Measurements from ENCODE around the gene ZNF217.
"Not testable (repeated sequence)": the region's sequence is repeated elsewhere in the genome, so short reads cannot be mapped to it uniquely, and the experiment has no call there.

The ZNF217 gene

GRCh38 chr20:53574259-53574789 is 19.3 kb downstream of the ZNF217 start:
- H3K27ac Mint-ChIP-seq: no peak overlapping the region
- H3K4me1 Mint-ChIP-seq: peaks cover 82% of the 10 kb centered on the region
- no peak overlapping the region for H3K4me3 Mint-ChIP-seq
- H3K36me3 Mint-ChIP-seq: peaks cover 74% of the 10 kb centered on the region
- ATAC-seq: no peak
- no peaks in the 10 kb centered on the region for H3K9me3 Mint-ChIP-seq
- H3K27me3 Mint-ChIP-seq: no peaks in the 10 kb centered on the region

DNA sequence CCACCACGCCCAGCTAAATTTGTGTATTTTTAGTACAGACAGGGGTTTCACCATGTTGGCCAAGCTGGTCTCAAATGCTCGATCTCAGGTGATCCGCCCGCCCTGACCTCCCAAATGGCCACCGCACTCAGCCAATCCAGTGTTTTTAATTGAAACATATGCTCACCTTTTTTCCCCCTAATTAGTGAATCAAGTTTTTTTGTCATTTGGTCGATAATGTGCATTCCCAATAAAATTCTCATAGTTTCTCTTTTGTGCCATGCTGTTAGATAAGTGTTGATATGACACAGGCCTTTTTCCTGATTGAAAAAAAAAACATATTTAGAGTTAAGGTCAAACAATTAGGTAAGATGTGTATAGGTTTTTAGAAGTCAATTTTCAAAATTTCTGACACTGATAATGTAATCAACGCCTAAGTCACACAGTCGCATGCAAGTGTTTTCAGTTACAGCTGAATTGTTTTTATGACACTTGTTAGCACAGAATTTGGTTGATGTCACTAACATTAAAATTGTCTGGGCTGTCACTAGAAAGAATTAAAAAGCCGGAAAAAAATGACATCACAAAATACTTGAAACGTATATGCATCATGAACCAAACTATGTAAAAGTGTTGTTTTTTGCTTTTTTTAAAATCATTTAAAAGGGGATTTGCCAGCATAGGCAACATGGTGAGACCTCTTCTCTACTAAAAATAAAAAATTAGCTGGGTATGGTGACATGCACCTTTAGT is 21.9 kb downstream of the ZNF217 start:
- no peak for ATAC-seq
- Mint-ChIP-seq H3K27ac (peak overlapping the region; percentile 65), H3K4me3 (peak overlapping the region; percentile 2), H3K9me3 (no peaks in the 10 kb centered on the region), H3K4me1 (peaks cover 66% of the 10 kb centered on the region), H3K36me3 (peaks cover 75% of the 10 kb centered on the region), H3K27me3 (no peaks in the 10 kb centered on the region)

GRCh38 chr20:53570446-53571276 is 23.0 kb downstream of the ZNF217 start:
- no peak overlapping the region for H3K4me3 Mint-ChIP-seq
- peak overlapping the region; percentile 63 for H3K27ac Mint-ChIP-seq
- H3K27me3 Mint-ChIP-seq: no peaks in the 10 kb centered on the region
- peaks cover 58% of the 10 kb centered on the region for H3K4me1 Mint-ChIP-seq
- no peak for ATAC-seq
- H3K36me3 Mint-ChIP-seq: peaks cover 67% of the 10 kb centered on the region
- H3K9me3 Mint-ChIP-seq: no peaks in the 10 kb centered on the region

DNA sequence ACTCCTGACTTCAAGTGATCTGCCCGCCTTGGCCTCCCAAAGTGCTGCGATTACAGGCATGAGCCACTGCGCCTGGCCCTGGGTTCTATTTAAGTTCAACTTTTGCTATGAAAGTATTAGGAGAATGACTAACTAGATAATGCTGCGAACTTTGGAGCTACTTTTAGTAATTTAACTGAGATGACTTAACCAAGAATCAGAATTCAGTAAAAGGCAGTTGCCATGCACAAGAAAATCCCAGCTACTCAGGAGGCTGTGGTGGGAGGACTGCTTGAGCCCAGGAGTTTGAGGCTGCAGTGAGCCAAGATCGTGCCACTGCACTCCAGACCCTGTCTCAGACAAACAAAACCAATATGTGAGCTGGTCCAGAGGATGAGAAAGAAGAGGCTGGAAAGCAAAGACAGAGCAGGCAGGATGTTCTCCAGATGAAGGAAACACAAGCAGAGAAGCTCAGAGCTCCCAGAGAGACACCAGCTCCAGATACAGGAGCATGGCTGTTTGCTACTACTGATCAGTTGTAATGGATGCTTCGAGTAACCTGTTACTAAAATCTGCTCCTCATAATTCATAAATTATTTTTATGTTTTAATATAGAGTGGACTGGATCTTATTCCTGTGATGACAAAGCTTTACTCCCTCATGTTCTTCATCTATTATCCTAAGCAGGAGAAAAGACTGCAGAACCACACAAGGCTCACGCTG is 23.9 kb downstream of the ZNF217 start:
- H3K36me3 Mint-ChIP-seq: peaks cover 58% of the 10 kb centered on the region
- no peaks in the 10 kb centered on the region for H3K9me3 Mint-ChIP-seq

DNA sequence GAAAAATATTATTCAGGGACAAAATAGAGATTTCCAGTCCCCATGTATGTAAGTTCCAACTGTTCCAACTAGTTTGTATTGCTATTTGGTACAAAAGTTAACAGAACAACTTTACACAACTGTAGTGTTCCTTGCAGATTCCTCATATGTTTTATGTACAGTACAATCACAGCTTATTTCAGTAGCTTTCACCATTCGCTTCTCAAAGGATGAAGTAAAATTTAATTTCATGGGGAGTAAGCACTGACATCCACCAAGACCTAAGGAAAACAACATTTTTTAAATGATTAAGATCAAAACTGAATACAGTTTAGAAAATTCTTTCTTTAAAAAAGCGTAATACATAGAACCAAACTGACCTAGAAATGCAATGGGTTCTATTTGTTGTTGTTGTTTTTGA is 24.6 kb downstream of the ZNF217 start:
- ATAC-seq: no peak
- peaks cover 41% of the 10 kb centered on the region for H3K4me1 Mint-ChIP-seq
- peaks cover 51% of the 10 kb centered on the region for H3K36me3 Mint-ChIP-seq
- no peaks in the 10 kb centered on the region for H3K9me3 Mint-ChIP-seq
- no peaks in the 10 kb centered on the region for H3K27me3 Mint-ChIP-seq
- H3K27ac Mint-ChIP-seq: no peak overlapping the region
- H3K4me3 Mint-ChIP-seq: no peak overlapping the region

More for the DNA sequence above, 23.9 kb downstream of the ZNF217 start:
- no peaks in the 10 kb centered on the region for H3K27me3 Mint-ChIP-seq
- H3K4me3 Mint-ChIP-seq: no peak overlapping the region
- H3K27ac Mint-ChIP-seq: peak overlapping the region; percentile 63
- no peak for ATAC-seq
- H3K4me1 Mint-ChIP-seq: peaks cover 49% of the 10 kb centered on the region

GRCh38 chr20:53568351-53568750 is 25.3 kb downstream of the ZNF217 start:
- Mint-ChIP-seq H3K4me1 (peaks cover 35% of the 10 kb centered on the region), H3K27me3 (no peaks in the 10 kb centered on the region), H3K9me3 (no peaks in the 10 kb centered on the region), H3K36me3 (peaks cover 53% of the 10 kb centered on the region), H3K27ac (no peak overlapping the region), H3K4me3 (no peak overlapping the region)
- no peak for ATAC-seq

DNA sequence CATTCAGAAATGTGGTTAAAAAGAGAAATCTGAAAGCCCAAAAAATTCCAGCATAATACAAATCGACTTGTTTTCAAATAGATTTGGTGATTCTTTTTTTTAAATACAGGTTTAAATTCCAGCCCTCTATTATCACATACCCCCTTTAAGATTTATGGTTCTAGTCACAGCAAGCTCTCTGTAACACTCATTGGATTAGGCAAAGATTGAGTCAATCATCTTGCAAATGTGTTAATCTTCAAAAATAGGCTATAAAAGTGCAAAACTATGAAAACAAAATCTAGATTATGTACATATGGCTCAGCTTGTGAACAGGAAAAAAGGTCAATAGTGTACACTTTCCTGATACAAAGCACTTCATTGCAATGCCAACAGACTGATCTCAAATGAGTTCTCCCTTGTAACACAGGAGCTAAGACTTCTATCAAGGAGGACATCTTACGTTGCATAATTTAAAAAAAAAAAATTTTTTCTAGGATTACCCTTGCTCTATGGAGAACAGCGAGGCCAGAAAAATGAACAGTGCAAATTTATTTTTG is 26.2 kb downstream of the ZNF217 start:
- no peak for ATAC-seq
- H3K4me3 Mint-ChIP-seq: no peak overlapping the region
- H3K36me3 Mint-ChIP-seq: peaks cover 56% of the 10 kb centered on the region
- H3K27ac Mint-ChIP-seq: no peak overlapping the region
- H3K9me3 Mint-ChIP-seq: no peaks in the 10 kb centered on the region
- H3K4me1 Mint-ChIP-seq: peaks cover 29% of the 10 kb centered on the region
- H3K27me3 Mint-ChIP-seq: no peaks in the 10 kb centered on the region

- H3K36me3 Mint-ChIP-seq: peaks cover 48% of the 10 kb centered on the region
- not testable (repeated sequence) for H3K9me3 Mint-ChIP-seq
These were observed 27.0 kb downstream of the ZNF217 start for GRCh38 chr20:53566623-53567022.

GRCh38 chr20:53565254-53565653 is 28.4 kb downstream of the ZNF217 start:
- Mint-ChIP-seq H3K4me1 (peaks cover 11% of the 10 kb centered on the region), H3K27ac (no peak overlapping the region), H3K27me3 (no peaks in the 10 kb centered on the region), H3K4me3 (no peak overlapping the region), H3K9me3 (no peaks in the 10 kb centered on the region), H3K36me3 (peaks cover 42% of the 10 kb centered on the region)
- no peak for ATAC-seq

More at GRCh38 chr20:53566623-53567022, 27.0 kb downstream of the ZNF217 start:
- not testable (repeated sequence) for ATAC-seq, H3K27me3 Mint-ChIP-seq, H3K4me3 Mint-ChIP-seq, H3K27ac Mint-ChIP-seq
- peaks cover 22% of the 10 kb centered on the region for H3K4me1 Mint-ChIP-seq

DNA sequence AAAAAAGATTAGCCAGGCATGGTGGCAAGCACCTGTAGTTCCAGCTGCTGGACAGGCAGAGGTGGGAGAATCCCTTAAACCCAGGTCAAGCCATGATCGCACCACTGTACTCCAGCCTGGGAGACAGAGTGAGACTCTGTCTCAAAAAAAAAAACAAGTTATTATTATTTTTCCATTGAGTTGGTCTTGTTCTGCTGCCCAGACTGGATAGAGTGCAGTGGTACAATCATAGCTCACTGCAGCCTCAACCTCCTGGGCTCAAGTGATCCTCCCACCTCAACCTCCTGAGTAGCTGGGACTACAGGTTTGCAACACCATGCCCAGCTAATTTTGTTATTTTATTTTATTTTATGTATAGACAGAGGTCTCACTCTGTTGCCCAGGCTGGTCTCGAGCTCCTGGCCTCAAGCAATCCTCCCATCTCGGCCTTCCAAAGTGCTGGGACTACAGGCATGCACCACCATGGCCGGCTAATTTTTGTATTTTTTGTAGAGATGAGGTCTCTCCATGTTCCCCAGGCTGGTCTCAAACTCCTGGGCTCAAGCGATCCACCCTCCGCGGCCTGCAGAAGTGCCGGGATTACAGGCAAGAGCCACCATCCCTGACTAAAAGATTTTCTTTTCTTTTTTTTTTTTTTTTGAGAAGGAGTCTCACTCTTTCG is 31.4 kb downstream of the ZNF217 start:
- H3K9me3 Mint-ChIP-seq, H3K27me3 Mint-ChIP-seq, H3K27ac Mint-ChIP-seq, ATAC-seq, H3K4me1 Mint-ChIP-seq, H3K4me3 Mint-ChIP-seq: not testable (repeated sequence)
- H3K36me3 Mint-ChIP-seq: peaks cover 34% of the 10 kb centered on the region

- no peak for ATAC-seq
- Mint-ChIP-seq H3K27ac (no peak overlapping the region), H3K4me3 (no peak overlapping the region), H3K27me3 (no peaks in the 10 kb centered on the region), H3K36me3 (peaks cover 34% of the 10 kb centered on the region), H3K4me1 (no peaks in the 10 kb centered on the region), H3K9me3 (no peaks in the 10 kb centered on the region)
These were observed 32.1 kb downstream of the ZNF217 start for GRCh38 chr20:53561505-53561904.

DNA sequence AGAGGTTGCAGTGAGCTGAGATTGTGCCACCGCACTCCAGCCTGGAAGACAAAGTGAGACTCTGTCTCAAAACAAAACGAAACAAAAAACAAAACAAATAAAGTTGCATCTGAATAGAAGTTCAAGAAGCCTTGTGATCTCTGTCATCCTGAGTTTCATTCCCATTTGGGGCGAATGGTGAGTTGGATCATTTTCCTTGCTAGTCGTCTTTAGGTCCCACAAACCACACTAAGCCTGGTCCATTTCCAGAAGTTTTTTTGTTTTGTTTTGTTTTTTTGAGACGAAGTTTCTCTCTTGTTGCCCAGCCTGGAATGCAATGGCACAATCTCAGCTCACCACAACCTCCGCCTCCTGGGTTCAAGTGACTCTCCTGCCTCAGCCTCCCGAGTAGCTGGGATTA is 33.8 kb downstream of the ZNF217 start:
- peaks cover 33% of the 10 kb centered on the region for H3K36me3 Mint-ChIP-seq
- H3K27ac Mint-ChIP-seq: peak overlapping the region; percentile 62
- ATAC-seq: no peak
- H3K27me3 Mint-ChIP-seq: no peaks in the 10 kb centered on the region
- H3K9me3 Mint-ChIP-seq: no peaks in the 10 kb centered on the region
- H3K4me3 Mint-ChIP-seq: no peak overlapping the region
- H3K4me1 Mint-ChIP-seq: no peaks in the 10 kb centered on the region

DNA sequence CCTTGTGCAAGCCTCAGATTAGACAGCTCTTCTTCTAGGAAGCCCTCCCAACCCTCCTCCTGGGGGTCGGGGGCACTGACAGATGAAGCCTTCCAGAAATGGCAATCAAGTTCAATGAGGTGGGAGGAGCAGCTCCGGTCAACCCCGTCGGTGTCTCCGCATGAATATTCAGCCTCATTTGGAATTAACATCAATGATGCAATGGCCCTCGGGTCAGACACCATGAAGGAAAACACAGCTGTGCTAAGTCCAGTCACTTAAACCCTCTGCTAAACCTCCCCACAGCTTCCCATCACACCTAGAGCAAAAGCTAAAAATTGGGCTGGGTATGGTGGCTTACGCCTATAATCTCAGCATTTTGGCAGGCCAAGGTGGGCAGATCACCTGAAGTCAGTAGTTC is 36.5 kb downstream of the ZNF217 start:
- Mint-ChIP-seq H3K4me3 (no peak overlapping the region), H3K4me1 (no peaks in the 10 kb centered on the region), H3K36me3 (peaks cover 24% of the 10 kb centered on the region), H3K27ac (no peak overlapping the region), H3K9me3 (no peaks in the 10 kb centered on the region), H3K27me3 (no peaks in the 10 kb centered on the region)
- ATAC-seq: no peak

- Mint-ChIP-seq H3K27ac (no peak overlapping the region), H3K27me3 (no peaks in the 10 kb centered on the region), H3K9me3 (no peaks in the 10 kb centered on the region), H3K36me3 (peaks cover 24% of the 10 kb centered on the region), H3K4me1 (no peaks in the 10 kb centered on the region), H3K4me3 (no peak overlapping the region)
- no peak for ATAC-seq
These were observed 37.3 kb downstream of the ZNF217 start for GRCh38 chr20:53556267-53556897.

All from stimulated activated memory B cell treated with anti-CD40 and anti-IgM and Interleukin-4, amounts not matched to agents 10 μg/mL and 1 μg/mL and 100 μg/mL, for 72 hours (primary cell).